K562 (cell line): ENCODE results near the gene HNRNPF. TPM values are rescaled to one million over a fixed set of nuclear protein-coding genes. Genes with fewer than 3 reads are reported as not detected.

Experiments
- CHD1 ChIP-seq: fragments of 200-600 bp; sonication (generic); IDR thresholded peaks from one replicate; pipeline ENCODE4 v1.6.1; 2012; ENCODE audit warnings: mild to moderate bottlenecking, moderate library complexity, low read length, inconsistent platforms
- CREBBP ChIP-seq: IDR thresholded peaks from one replicate; pipeline ENCODE4 v1.6.1; 2012; ENCODE audit warnings: low read depth, mild to moderate bottlenecking, control low read depth, inconsistent platforms, low read length
- CXXC5 ChIP-seq: fragments of 250-450 bp; sonication (Bioruptor Pico); IDR thresholded peaks from 2 replicates; pipeline ENCODE4 v1.8.0; 2022; ENCODE audit warnings: inconsistent platforms, mild to moderate bottlenecking, moderate library complexity
- DACH1 ChIP-seq: fragments of 450-650 bp; IDR thresholded peaks from 2 replicates; pipeline ENCODE4 v1.6.1; 2018; ENCODE audit not compliant: partially characterized antibody
- FOXA3 ChIP-seq, 2 experiments: fragments of 450-650 bp in 1 of 2; sonication (generic) in 1 of 2; formaldehyde crosslinking; IDR thresholded peaks in 1 of 2; conservative IDR thresholded peaks in 1 of 2; 2 replicates each; pipeline versions ENCODE4 v1.4.0 to v1.8.0; 2020 to 2022; ENCODE audit warnings: mild to moderate bottlenecking in 2 of 2, missing genetic modification reagents in 1 of 2
- HDAC1 ChIP-seq, 2 experiments: fragments of 450-650 bp; IDR thresholded peaks; 2 replicates each; pipeline ENCODE4 v1.6.1; 2016 to 2017; ENCODE audit warnings: inconsistent platforms in 1 of 2, mild to moderate bottlenecking in 1 of 2, moderate library complexity in 1 of 2
- JUNB ChIP-seq: fragments of 450-650 bp; formaldehyde crosslinking; conservative IDR thresholded peaks from 2 replicates; pipeline ENCODE4 v1.4.0; 2020; ENCODE audit warnings: mild to moderate bottlenecking
- KLF6 ChIP-seq: fragments of 250-450 bp; sonication (Bioruptor Pico); IDR thresholded peaks from 2 replicates; pipeline ENCODE4 v1.4.0; 2020; ENCODE audit warnings: mild to moderate bottlenecking, moderate library complexity, borderline replicate concordance
- MTA3 ChIP-seq: fragments of 450-650 bp; formaldehyde crosslinking; IDR thresholded peaks from 2 replicates; pipeline ENCODE4 v1.6.1; 2017; ENCODE audit warnings: mild to moderate bottlenecking, borderline replicate concordance
- PHF20 ChIP-seq: fragments of 450-650 bp; IDR thresholded peaks from 2 replicates; pipeline ENCODE4 v1.6.1; 2018; ENCODE audit not compliant: partially characterized antibody
- POLR2AphosphoS2 ChIP-seq: IDR thresholded peaks from 2 replicates; pipeline ENCODE4 v1.6.1; 2012; ENCODE audit warnings: low read length, improper control_type of control experiment
- TEAD1 ChIP-seq, 2 experiments: fragments of 450-650 bp in 1 of 2; sonication (generic) in 1 of 2; formaldehyde crosslinking; IDR thresholded peaks; 2 replicates each; pipeline versions ENCODE4 v1.4.0 to v1.8.0; 2020 to 2022; ENCODE audit warnings: mild to moderate bottlenecking in 2 of 2, missing genetic modification reagents in 1 of 2
- TRIM24 ChIP-seq, 2 experiments: fragments of 450-650 bp; IDR thresholded peaks; 2 replicates each; pipeline ENCODE4 v1.6.1; 2016
- YY1 ChIP-seq, 3 experiments: IDR thresholded peaks; 2 replicates each; pipeline ENCODE4 v1.6.1; 2011; ENCODE audit warnings: low read length in 2 of 3, mild to moderate bottlenecking in 2 of 3, moderate library complexity in 2 of 3, borderline replicate concordance in 1 of 3, control low read depth in 1 of 3, low read depth in 1 of 3; ENCODE audit not compliant: insufficient read depth in 3 of 3, insufficient replicate concordance in 2 of 3, control insufficient read depth in 1 of 3, insufficient read length in 1 of 3; ENCODE audit errors: extremely low read depth in 1 of 3
- ZNF282 ChIP-seq: sonication (generic); formaldehyde crosslinking; IDR thresholded peaks from 2 replicates; pipeline ENCODE4 v1.8.1; 2023; ENCODE audit warnings: missing genetic modification reagents
- ZNF395 ChIP-seq: fragments of 200-800 bp; sonication (Bioruptor generic); IDR thresholded peaks from 2 replicates; pipeline ENCODE4 v1.6.1; 2017; ENCODE audit warnings: missing genetic modification characterization, missing compliant biosample characterization
- polyA plus RNA-seq, 8 experiments: library from polyadenylated mRNA; depleted of rRNA in 4 of 8; stranded (reverse) in 5 of 8; unstranded in 3 of 8; fragments of >200 nt; fragmentation: Nextera tagmentation in 2 of 8; fragmentation: Illumina TruSeq in 1 of 8; extraction: Ambion mirVana in 2 of 8; extraction: Trizol in 1 of 8; gene quantifications; 2 replicates each; pipeline versions ENCODE4 v1.2.1 to v1.2.3, GENCODE V29; 2011 to 2014; ENCODE audit warnings: inconsistent platforms in 1 of 8, missing spikeins in 1 of 8
- total RNA-seq, 7 experiments: library from RNA; depleted of rRNA in 6 of 7; stranded (reverse); fragments of >200 nt in 6 of 7; fragmentation: Illumina TruSeq in 2 of 7; extraction: Trizol in 2 of 7; gene quantifications; 2 replicates each; pipeline versions ENCODE4 v1.2.1 to v1.2.3, GENCODE V29; 2011 to 2021; ENCODE audit warnings: low replicate concordance in 1 of 7
- TF ChIP-seq, protein P1 (sequence below), 3 experiments: fragments of 200-800 bp in 1 of 3; fragments of 250-450 bp in 1 of 3; fragments of 450-650 bp in 1 of 3; sonication (Bioruptor Pico) in 1 of 3; sonication (Bioruptor generic) in 1 of 3; formaldehyde crosslinking in 1 of 3; IDR thresholded peaks; 2 replicates each; pipeline versions ENCODE4 v1.6.1 to v1.8.0; 2016 to 2022; ENCODE audit warnings: mild to moderate bottlenecking in 2 of 3, missing genetic modification characterization in 2 of 3, missing compliant biosample characterization in 1 of 3, moderate library complexity in 1 of 3
- TF ChIP-seq, protein P2 (sequence below): fragments of 450-650 bp; formaldehyde crosslinking; IDR thresholded peaks from 2 replicates; pipeline ENCODE4 v1.4.0; 2020; ENCODE audit warnings: mild to moderate bottlenecking, mixed read lengths

Gene HNRNPF
- total and polyA plus RNA-seq, 9 of the 15 experiments (the other 6 are each of a cell fraction or from before 2014, with no cell fraction given), result 192 to 489 (median 416) TPM

GRCh38 chr10:43396928-43397624 lies 11.9 kb downstream of the HNRNPF start (continued):
- TF ChIP-seq, protein P1, sequence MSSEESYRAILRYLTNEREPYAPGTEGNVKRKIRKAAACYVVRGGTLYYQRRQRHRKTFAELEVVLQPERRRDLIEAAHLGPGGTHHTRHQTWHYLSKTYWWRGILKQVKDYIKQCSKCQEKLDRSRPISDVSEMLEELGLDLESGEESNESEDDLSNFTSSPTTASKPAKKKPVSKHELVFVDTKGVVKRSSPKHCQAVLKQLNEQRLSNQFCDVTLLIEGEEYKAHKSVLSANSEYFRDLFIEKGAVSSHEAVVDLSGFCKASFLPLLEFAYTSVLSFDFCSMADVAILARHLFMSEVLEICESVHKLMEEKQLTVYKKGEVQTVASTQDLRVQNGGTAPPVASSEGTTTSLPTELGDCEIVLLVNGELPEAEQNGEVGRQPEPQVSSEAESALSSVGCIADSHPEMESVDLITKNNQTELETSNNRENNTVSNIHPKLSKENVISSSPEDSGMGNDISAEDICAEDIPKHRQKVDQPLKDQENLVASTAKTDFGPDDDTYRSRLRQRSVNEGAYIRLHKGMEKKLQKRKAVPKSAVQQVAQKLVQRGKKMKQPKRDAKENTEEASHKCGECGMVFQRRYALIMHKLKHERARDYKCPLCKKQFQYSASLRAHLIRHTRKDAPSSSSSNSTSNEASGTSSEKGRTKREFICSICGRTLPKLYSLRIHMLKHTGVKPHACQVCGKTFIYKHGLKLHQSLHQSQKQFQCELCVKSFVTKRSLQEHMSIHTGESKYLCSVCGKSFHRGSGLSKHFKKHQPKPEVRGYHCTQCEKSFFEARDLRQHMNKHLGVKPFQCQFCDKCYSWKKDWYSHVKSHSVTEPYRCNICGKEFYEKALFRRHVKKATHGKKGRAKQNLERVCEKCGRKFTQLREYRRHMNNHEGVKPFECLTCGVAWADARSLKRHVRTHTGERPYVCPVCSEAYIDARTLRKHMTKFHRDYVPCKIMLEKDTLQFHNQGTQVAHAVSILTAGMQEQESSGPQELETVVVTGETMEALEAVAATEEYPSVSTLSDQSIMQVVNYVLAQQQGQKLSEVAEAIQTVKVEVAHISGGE (CRISPR knock-in tag; IDR thresholded peaks at IDR 0.05), result peak in 2 of 3 experiments; percentile 50 to 86; a peak in 2 of 6 replicates
- TF ChIP-seq ZNF282 (CRISPR knock-in tag) (peak; percentile 84; the same call in 1 of the 2 replicates), CXXC5 (CRISPR knock-in tag) (peak; percentile 98), KLF6 (peak; percentile 53; the same call in 1 of the 2 replicates), TRIM24 (IDR thresholded peaks at IDR 0.05) (peak; percentile 17 to 69; a peak in 2 of 4 replicates), HDAC1 (IDR thresholded peaks at IDR 0.05) (peak in 1 of 2 experiments; percentile 96; a peak in 2 of 4 replicates), CHD1 (peak; percentile 82), JUNB (CRISPR knock-in tag) (no peak), POLR2AphosphoS2 (0 out of 2 replicates have a peak, but pooled peaks have one; percentile 63), TEAD1 (CRISPR knock-in tag; IDR thresholded peaks at IDR 0.05) (peak; percentile 24 to 87; a peak in 2 of 4 replicates), DACH1 (no peak), PHF20 (peak; percentile 61), ZNF395 (CRISPR knock-in tag) (peak; percentile 94), FOXA3 (CRISPR knock-in tag; conservative IDR thresholded peaks at IDR 0.05 in 1 of 2, IDR thresholded peaks at IDR 0.05 in 1 of 2) (peak in 1 of 2 experiments; percentile 96; a peak in 1 of 4 replicates), CREBBP (no peak), MTA3 (peak; percentile 81), YY1 (IDR thresholded peaks at IDR 0.05; ENCODE audit: borderline replicate concordance in 1 of 3, control insufficient read depth in 1 of 3, extremely low read depth in 1 of 3, insufficient read depth in 3 of 3, insufficient read length in 1 of 3, insufficient replicate concordance in 2 of 3, low read depth in 1 of 3, low read length in 2 of 3) (peak; percentile 39 to 89 (median 85))
- TF ChIP-seq, protein P2, sequence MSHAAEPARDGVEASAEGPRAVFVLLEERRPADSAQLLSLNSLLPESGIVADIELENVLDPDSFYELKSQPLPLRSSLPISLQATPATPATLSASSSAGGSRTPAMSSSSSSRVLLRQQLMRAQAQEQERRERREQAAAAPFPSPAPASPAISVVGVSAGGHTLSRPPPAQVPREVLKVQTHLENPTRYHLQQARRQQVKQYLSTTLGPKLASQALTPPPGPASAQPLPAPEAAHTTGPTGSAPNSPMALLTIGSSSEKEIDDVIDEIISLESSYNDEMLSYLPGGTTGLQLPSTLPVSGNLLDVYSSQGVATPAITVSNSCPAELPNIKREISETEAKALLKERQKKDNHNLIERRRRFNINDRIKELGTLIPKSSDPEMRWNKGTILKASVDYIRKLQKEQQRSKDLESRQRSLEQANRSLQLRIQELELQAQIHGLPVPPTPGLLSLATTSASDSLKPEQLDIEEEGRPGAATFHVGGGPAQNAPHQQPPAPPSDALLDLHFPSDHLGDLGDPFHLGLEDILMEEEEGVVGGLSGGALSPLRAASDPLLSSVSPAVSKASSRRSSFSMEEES (CRISPR knock-in tag), result peak; percentile 89
